ENCODE measurements around the gene CDK17.

- TF ChIP-seq CTCF (IDR thresholded peaks at IDR 0.05) (no peak), EP300 (IDR thresholded peaks at IDR 0.05) (no peak)
Measured at GRCh38 chr12:96356831-96357230, 43.4 kb downstream of the CDK17 start.
